NCI-H748 treated with DMSO at 0.1 percent for 48 hours (cell line): Measurements from ENCODE around the gene PRKAR1B.

Source experiments
- DNase-seq: peaks from one replicate; lab custom pipeline; 2025; lab: John Stamatoyannopoulos, UW

PRKAR1B gene

DNA sequence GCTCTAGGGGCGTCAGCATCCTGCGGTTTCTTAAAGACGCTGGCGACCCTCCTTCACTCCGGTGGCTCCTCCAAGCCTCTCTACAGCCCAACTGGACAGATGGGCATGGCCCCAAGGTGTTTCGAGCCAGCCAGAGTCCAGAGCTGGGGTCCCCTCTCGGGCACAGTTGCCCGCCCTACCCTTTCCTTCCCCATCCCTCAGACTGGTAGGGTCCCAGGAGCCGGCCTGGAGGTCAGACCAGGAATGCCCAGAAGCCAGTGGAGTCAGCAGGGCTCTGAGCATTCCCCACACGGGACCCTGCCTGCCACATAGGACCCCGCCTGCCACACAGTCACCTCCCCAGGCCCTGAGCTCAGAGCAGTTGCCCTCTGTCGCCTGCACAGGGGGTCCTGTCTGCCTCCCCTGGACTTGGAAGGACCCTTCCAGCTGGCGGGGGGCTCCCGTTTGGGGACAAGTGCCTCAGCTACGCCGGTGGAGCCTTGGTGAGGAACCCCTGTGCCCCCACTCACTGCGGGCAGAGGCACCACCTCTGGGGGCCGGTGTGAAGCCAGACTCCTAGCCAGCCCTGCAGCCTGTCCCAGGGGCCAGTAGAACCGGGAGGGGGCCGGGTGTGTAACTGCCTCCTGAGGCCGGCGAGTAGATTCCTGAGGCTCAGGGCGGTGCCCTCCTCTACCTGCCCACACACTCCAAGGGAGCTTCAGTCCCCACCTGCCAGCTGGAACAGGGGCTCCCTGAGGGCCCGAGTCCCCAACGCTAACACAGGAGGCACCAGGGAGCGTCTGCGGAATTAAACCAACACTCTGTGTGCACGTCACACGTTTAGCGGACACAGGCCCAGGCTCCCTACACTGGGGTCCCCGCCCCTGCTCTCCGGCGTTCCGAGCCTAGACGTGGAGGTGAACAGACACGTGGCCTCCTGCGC lies 188.1 kb downstream of the PRKAR1B start:
- no peak for DNase-seq

DNA sequence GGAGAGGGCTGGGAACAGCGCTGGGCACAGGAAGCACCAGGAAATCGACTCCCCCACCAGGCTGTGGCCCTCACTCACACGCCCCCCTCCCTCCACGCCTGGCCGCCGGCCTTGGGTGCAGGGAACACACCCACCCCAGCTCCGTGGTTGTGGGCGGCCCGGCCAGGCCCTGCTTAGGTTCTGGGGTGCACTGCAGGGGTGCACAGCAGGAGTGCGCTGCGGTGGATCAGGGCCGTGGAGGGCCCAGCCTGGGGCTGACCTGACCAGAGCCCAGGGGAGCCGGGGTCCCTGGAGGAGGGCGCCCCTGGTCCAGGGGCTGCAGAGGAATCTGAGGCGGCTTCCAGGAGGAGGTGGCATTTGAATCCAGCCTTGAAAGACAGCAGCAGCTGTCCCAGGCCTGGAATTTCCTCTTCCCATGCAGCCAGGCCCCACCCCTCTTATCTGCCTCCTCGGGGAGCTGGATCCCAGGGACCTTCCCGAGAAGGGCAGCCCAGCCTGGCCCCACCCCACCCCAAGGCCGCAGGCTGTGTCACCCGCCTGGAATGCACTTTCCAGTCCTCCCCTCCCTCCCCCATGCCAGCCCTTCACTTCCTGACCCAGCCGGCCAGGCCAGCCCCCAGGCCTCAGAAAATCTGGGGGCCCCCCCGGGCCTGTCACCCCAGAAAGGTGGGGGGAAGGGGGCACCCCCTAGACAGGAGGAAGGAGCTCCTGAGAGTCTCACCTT lies 189.0 kb downstream of the PRKAR1B start:
- no peak for DNase-seq

DNA sequence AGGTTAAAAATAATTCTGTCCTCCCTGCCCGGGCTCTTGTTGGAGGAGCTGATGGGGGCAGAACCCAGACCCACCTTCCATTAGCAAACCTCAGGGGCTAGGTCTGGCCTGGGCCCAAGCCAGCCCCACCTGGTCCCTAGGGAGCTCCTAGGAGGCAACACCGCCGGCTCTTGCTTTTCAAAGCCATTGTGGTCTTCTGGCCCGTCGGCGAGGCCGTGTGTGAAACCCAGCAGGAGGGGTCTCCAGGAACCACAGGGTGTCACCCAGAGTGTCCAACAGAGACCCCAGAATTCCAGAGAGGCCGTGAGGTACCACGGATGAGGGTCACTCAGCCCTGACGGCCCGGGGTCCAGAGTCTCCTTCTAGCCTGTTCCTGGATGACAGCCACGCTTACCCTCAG lies 190.8 kb downstream of the PRKAR1B start:
- DNase-seq, result no peak

DNA sequence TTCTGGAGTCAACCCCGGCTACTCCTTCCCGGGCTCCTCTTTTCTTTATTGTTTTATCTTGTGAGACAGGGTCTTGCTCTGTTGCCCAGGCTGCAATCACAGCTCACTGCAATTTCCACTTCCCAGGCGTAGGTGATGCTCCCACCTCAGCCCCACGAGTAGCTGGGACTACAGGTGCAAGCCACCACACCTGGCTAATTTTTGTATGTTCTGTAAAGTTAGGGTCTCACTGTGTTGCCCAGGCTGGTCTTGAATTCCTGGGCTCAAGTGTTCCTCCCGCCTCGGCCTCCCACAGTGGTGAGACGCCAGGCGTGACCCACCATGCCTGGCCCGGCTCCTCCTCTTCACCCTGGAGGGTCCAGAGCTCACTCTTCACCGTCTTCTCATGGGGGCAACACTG lies 192.1 kb downstream of the PRKAR1B start:
- DNase-seq, result no peak

DNA sequence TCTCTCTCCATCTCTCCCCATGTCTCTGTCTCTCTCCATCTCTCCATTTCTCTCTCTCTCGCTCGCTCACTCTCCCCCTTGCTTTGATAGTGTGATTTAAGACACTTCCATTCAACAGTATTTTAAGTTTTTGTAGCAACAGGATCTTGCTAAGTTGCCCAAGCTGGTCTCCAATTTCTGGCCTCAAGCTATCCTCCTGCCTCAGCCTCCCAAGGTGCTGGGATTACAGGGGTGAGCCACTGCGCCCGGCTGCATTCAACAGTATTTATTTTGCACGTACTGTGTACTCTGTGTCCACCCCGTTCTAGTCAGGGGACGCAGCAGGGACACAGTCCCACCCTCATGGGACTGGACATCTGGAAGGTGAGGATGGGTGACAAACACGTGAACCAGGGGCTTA lies 193.0 kb downstream of the PRKAR1B start:
- no peak for DNase-seq

DNA sequence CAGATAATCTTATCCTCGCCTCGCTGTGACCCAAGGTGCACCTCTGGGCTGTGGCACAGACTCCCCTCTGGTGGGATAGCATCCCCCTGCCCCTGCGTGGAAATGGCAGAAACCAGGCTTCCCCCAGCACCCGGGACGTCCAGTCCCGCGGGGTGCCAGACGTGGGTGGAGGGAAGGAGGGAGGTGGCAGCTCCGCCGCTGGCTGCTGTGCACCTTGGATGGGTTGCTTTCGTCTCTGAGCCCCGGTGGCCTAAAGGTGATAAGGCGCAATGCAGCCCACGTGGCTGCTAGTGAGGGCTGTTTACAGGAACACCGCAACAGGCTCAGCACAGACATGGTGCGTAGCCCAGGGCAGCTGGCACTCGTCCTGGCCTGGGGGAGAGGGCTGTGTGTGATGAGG lies 193.8 kb downstream of the PRKAR1B start:
- no peak for DNase-seq

DNA sequence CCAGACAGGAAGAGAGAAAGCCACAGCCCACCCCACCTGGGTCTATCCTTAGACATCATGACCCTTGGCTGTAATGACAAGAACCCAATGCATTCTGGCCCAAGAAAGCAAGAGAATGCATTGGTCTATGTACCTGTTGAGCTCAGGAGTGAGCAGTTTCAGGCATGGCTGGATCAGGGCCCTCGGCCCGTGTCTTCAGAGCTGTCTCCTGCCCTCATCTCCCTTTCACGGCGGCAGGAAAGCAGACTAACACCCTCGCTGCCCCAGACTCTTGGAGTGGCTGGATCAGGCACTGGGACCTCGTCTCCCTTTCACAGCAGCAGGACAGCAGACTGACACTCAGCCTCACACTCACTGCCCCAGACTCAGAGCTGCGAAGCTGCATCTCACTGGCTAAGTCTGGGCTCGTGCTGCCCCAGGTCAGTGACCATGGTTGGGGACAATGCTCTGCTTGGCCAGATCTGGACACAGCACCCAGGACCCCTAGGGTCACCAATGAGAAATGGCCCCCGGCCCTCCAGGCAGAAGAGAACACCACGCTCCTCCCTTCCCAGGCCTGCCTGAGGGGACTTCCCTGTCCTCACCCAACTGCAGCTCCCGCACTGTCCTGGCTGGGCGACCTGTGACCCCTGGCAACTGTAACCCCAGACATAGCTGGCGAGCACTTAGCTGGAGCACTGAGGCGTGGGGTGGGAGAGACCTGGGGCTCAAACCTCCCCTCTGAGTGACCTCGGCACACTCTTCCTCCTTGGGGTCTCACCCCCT lies 194.5 kb downstream of the PRKAR1B start:
- no peak for DNase-seq

DNA sequence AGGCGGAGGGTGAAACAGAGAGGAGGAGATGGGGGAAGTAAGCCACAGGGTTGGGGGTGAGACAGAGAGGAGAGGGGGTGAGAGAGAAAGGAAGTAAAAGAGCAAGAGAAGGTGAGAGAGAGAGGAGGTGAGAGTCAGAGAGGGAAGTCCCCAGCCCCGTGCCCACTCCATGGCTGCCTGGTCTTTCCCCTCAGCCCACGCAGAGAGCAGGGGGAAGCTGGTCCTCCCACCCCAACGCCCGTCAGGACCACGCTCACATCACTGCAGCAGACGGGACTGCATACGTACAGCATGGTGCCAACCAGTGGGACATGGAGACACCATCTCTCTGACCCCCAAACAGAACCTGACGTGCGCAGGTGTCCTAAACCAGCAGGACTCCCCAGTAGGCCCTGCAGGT lies 195.3 kb downstream of the PRKAR1B start:
- DNase-seq, result no peak

DNA sequence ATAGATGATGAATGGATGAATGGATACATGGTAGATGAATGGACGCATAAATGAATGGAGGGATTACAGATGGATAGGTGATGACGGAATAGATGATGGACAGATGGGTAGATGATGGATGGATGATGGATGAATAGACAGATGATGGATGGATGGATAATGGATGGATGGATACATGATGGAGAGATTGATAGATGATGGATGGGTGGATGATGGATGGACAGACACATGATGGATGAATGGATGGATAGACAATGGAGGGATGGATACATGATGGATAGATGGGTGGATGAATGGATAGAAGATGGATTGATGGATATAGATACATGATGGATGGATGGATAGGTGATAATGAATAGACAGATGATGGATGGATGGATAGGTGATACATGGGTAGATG lies 198.6 kb downstream of the PRKAR1B start:
- no peak for DNase-seq

DNA sequence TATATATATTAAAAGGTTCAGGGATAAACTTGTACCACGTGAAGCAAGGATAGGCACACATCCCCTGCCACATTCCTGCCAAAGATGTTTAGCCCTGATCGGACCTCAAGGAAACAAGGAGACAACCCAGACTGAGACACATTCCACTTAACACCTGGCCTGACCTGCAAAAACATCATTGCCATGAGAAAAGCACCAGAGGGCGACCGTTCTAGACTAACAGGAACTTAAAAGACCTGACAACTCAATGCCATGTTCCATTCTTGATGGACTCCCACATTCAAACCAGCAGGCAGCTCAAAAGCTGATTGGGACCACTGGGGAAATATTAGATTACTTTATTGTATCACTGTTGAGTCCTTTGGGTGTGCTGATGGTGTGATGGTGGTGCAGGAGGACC lies 199.4 kb downstream of the PRKAR1B start:
- no peak for DNase-seq

DNA sequence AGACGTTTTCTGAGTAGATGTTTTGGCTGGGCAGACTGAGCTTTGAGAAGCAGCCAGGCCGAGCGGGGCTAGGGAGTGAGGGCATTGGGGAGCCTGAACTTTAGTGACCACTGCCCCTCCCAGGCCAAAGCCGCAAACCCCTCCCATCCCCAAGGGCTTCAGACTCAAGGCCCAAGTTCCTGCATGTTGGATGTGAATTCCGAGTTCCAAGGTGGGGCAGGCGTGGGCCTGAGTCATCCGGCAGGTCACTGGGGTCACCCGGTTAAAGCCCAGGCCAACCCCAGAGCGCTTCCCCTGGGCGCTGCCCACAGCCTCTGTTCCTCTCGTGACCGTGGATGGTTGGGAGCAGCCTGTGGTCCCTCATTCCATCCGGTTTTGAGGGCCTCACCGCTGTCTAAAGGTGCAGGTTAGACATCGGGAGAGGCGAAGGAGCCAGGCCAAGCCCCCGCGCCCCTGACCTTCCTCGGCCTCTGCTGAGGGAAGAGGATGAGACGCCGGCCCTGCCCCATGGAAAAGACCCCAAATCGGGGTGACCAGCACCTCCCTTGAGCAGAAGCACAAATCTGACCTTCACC lies 200.5 kb downstream of the PRKAR1B start:
- DNase-seq, result no peak

DNA sequence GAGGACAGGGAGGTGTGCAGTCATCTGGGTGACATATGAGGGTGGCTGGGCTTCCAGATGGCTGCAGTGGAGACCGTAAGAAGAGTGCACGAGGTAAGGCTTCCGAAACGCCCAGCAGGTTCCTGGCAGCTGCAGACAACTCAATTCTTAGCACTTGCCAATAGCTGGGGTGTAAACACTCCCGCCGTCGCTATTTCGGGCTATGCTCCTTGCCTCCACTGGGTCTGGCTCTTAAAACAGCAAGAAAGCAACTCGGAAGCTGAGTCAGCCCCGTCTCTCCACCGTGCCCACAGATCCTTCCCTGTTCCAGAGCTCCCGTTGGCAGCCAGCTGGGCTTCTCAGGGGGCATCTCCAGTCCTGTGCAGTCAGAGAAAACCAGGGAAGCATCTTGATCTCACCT lies 201.3 kb downstream of the PRKAR1B start:
- no peak for DNase-seq

DNA sequence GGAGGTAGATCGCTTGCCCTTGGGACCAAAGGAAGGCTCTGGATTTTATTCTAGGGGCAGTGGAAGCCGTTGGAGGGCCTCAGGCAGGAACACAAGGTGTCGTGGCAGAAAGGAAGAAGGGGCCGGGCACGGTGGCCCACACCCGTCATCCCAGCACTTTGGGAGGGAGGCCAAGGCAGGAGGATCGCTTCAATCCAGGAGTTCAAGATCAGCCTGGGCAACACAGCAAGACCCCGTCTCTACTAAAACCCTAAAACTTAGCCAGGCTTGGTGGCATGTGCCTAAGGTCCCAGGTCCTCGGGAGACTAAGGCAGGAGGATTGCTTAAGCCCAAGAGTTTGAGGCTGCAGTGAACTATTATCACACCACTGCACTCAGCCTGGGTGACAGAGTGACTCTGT lies 202.3 kb downstream of the PRKAR1B start:
- no peak for DNase-seq

DNA sequence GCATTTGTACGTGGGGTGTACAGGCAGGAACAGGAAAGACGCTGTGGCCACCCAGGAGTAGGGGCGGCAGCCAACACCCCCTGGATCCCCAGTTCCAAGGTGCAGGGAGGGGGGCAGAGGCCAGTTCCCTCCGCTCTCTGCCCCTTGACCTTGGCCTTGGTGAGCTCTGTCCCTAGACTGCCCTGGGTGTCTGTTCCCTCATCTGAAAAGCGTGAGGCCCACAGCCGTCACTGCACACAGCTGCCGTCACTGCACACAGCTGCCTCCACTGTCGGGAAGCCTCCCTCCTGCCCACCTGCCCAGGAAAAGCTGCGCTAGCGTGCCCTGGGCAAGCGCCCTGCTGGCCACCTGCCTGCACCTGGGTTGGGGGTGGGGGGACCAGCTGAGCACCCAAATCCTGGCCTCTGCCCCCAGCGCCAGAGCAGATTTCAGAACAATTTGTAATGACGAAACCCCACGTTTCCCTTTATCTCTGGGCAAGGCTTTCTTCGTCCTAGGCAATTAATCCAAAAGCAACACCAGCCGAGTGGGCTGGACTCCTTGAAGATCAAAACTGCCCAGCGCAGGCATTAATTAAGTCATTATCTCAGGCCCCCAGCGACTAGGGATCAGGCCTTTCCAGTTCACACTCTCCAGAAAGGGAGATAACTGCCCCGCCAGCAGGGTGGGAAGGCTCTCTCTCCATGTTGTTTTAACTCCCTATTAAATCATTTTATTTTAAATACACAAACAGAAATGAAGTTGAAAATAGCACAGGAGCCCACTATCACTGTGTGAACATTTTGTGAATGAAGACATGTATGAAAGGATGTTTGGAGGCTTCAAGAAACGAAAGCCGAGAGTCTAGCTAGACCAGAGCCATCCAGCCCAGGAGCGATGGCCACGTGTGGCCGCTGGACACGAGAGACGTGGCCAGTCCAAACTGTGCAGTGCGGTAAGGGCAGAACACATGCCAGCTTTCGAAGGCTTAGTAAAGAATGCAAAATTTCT lies 203.4 kb downstream of the PRKAR1B start:
- DNase-seq, result no peak

DNA sequence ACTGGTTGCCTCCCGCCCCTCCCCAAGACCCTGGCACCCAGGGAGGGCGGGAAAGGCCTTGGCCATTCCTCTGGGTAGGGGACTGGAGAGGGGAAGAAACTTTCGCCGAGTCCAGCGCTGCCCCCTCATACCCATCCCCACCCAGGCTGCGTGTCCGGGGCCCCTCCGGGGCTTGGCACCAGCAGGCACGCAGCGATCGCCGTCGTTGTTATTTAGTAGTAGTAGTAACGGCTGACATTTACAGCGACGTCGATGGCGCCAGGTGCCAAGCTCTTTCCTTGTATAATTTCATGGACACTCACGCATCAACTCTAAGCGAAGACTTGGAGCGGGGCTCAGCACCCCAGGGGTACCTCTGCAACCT lies 204.1 kb downstream of the PRKAR1B start:
- DNase-seq, result no peak

DNA sequence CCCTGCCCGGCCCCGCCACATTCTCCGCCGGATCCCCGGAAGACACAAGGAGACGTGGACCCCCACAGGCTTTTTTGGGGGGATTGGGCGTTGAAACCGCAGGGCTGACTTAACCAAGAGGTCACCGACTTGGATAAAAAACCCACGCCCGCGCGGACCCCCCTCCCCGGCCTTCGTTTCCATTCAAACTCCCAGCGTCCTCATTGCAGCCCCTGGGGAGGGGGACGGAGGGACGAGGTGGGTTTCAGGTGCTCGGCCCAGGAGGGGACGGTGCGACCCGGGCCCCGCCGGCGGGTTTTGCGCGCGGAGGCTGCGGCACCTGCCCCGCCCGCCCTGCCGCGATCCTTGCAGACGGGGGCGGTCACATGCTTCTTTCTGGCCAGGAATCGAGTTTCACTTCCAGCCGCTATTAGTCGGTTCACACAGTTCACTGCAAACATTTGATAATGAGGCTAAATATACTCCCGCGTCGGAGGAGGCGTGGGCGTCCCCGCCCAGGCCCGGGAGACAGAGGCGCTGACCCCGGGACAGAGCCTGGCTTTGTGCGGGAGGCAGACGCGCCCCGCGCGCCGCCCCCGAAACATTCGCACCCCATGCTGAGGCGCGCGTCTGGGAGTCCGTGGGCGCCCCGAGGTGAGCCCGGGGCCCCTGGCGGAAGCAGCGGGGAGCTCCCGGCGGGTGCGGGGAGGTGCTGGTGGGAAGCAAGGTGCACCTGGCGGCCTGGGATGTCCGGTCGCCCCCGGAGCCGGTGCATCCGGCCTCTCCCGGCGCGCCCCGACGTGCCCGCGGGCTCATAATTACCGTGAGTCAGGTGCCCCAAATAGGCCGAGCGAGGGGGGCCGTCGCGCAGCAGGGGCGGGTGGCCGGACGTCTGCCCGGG lies 204.8 kb downstream of the PRKAR1B start:
- DNase-seq, result peak; percentile 26

DNA sequence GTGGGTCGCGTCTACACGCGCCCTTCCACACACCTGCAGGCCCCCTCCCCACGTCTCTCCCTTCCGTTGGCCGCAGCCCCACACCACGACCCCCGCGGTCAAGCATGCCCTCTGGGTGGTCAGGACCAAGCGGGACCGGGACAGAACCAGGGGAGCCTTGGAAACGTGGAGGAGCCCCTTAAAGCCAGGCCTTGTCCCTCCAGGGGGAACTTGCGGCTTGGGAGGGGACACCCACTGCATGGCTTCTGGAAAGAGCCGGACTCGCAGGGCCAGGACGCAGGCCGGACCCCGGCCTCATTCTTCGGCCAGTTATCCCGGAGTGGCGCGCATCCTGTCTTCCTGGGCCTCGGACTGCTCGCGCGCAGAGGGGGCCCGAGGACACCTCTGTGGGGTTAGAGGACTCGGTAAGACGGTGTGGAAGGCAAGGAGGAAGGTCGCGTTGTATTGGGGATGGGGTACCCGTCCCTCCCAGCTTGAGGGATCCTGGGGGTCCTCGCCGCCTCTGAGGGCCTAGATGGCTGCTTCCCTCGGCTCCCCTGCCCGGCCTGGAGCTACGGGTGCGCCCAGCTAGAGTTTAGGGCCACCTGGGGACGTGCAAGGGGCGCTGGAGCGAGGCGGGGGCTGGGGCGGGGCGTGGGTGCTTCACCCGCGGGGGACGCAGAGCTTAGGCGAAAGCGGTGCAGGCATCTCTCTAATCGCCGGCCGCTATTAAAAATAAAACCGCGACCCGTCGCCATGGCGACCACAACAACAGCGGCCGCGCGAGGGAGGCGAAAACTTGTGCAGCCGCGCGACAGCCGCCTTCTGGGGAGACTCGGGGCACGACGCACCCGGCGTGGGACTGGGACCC lies 205.6 kb downstream of the PRKAR1B start:
- peak; percentile 29 for DNase-seq

DNA sequence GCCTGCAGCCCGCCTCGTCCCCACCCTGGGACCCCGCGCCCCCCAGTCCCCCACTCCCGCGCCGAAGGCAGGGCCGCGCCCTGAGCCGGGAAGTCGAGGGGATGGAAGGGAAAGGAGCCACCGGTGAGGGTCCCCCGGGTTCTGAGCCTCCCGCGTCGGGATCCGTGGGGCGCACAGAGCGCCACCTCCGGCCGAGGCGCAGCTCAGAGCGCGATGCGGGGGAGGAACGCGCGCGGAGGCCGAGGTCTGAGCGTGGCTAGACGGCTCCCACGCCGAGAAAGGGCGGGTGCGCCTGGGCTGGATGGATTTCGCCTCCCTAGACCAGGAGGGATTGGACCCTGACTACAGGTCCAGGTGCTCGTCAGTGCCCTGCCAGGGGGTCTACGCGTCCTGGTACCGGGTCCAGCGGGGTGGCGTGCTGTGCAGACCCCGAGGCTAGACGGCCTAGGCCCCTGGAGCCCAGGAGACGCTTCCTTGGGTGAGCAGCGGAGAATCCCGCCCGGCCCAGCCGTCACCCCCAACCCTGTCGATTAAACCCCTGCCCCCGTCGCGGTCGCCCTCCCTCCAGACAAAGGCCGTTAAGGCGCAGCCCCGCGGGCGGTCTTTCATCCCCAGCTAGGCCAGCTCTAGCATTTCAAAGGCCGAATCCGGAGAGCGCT lies 206.4 kb downstream of the PRKAR1B start:
- no peak for DNase-seq
